Upper lobe of right lung (tissue), 1 donor: ENCODE data around the gene ZFP1. TPM values are rescaled to one million over a fixed set of nuclear protein-coding genes. Genes with fewer than 3 reads are reported as not detected.

Experiments
- ATAC-seq: fragments of 200-7000 bp; cut with Tn5 transposase; one replicate; pipeline ENCODE4 v1.9.1; 2020; ENCODE audit warnings: mild to moderate bottlenecking, moderate library complexity
- DNase-seq: peaks from one replicate; pipeline ENCODE4 v3.0.0-alpha.2; 2020
- H3K27ac ChIP-seq: fragments of 200-600 bp; one replicate; pipeline ENCODE4 v1.8.0; 2022
- H3K27me3 ChIP-seq: fragments of 200-600 bp; one replicate; pipeline ENCODE4 v1.8.0; 2022; ENCODE audit warnings: mild to moderate bottlenecking
- H3K36me3 ChIP-seq: fragments of 200-600 bp; one replicate; pipeline ENCODE4 v1.8.0; 2022
- H3K4me1 ChIP-seq: fragments of 200-600 bp; one replicate; pipeline ENCODE4 v1.8.0; 2022
- H3K4me3 ChIP-seq: fragments of 200-600 bp; one replicate; pipeline ENCODE4 v1.8.0; 2022; ENCODE audit warnings: mild to moderate bottlenecking
- H3K9me3 ChIP-seq: fragments of 200-600 bp; one replicate; pipeline ENCODE4 v1.8.0; 2022
- CTCF ChIP-seq: fragments of 200-600 bp; IDR thresholded peaks from one replicate; pipeline ENCODE4 v1.8.0; 2022; ENCODE audit warnings: antibody characterized with exemption
- intact Hi-C: fragments of 100-400 bp; cut with DNase I; formaldehyde crosslinking; loops from one replicate; pipeline ENCODE4 v1.11.0; 2022
- total RNA-seq: library from RNA; stranded (reverse); fragmentation: NEBNext Ultra II Directional; extraction: Animal tissue kit (Norgen Biotek cat#: 25700); gene quantifications from one replicate; pipeline ENCODE4 v1.2.1, GENCODE V29; 2021
- donor health status: DM: no; HTN: yes; CAD: no; lungs with severe emphysema.

ZFP1 gene
- total RNA-seq, 1 donor from 2014 or later, result 9.8 TPM

- TF ChIP-seq CTCF, result no peak
- no peak overlapping the region for H3K4me3 ChIP-seq
- intact Hi-C loops, result loop anchor here (5.0 kb wide), 1 partner anchor 115 kb away; the partner anchor contains the start of gene ZNRF1
- H3K27ac ChIP-seq, result peak overlapping the region; percentile 18
- peak; percentile 1 for ATAC-seq
- H3K9me3 ChIP-seq, result no peaks in the 10 kb centered on the region
- DNase-seq, result peak; percentile 68
- H3K4me1 ChIP-seq, result peaks cover 50% of the 10 kb centered on the region
- no peaks in the 10 kb centered on the region for H3K27me3 ChIP-seq
- no peaks in the 10 kb centered on the region for H3K36me3 ChIP-seq
Observed at GRCh38 chr16:75111961-75112733, 36.2 kb upstream of the ZFP1 start.

DNA sequence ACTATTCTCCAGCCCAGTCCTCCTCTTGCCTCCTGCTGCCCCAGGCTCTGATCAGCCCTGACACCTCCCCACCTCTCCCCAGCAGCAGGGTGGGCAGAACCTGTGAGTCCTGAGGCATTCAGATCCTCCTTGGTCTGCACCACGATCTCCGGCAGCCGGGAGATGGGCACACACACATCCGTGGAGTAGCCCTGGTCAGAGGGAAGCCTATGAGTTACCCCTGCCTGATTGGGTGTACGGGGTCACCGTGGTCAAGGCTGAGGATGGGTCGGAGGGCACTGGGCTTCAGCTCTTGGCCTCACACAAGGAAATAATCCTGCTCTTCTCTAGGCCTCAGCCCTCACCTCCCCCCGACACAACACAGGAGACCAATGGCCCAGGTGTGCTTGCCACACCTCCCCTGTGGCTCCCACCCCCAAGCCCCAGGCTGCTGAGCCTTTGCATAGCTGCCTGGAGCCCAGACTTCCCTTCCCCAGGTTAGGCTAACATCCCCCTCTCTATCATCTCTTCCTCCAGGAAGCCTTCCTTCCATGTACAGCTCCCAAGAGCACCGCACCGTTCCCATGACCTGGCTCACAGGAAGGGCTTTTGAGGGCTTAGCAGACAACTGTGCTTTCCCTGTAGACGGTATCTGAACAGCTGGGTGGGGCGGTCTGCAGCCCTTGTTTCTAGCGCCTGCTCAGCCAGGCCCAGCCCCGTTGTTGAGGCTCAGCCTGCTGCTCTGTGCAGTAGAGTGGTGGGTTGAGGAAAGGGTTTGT is 35.4 kb upstream of the ZFP1 start:
- Histone ChIP-seq H3K27me3 (no peaks in the 10 kb centered on the region), H3K9me3 (no peaks in the 10 kb centered on the region), H3K4me3 (no peak overlapping the region), H3K36me3 (no peaks in the 10 kb centered on the region), H3K4me1 (peaks cover 50% of the 10 kb centered on the region), H3K27ac (peak overlapping the region; percentile 18)
- TF ChIP-seq CTCF, result no peak
- DNase-seq (peak; percentile 57), ATAC-seq (no peak)
- intact Hi-C loops, result loop anchor here (5.0 kb wide), 1 partner anchor 116 kb away; the partner anchor contains the start of gene ZNRF1

DNA sequence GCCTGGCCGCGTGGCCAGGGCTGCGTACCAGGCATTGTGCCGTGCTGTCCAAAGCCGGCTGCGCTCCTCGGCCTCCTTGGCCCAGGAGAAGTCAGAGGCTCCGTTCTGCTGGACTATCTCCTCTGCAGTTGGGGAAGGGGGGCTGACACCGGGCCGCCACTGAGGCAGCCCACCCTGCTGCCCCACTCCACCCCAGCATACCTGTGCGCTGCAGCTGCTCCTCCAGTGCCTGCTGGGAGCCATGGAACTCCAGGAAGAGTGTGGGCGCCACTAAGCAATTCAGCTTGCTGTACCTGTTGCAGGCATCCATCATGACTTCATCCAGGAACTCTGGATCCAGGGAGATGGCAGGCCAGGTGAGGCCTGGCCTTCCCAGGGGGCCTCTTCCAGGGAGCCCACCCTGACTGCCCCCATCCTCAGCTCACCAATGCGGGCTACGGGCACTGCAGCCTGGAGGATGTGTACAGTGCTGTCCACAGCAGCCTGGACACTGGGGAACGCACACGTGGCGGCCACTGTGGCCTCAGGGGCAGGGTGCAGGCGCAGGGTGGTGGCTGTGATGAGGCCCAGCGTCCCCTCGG is 34.7 kb upstream of the ZFP1 start:
- H3K4me1 ChIP-seq, result peaks cover 47% of the 10 kb centered on the region
- no peak for ATAC-seq
- no peak overlapping the region for H3K27ac ChIP-seq
- no peaks in the 10 kb centered on the region for H3K27me3 ChIP-seq
- no peak for TF ChIP-seq CTCF
- no peaks in the 10 kb centered on the region for H3K9me3 ChIP-seq
- no peaks in the 10 kb centered on the region for H3K36me3 ChIP-seq
- DNase-seq, result peak; percentile 46
- intact Hi-C loops, result loop anchor here (5.0 kb wide), 1 partner anchor 116 kb away; the partner anchor contains the start of gene ZNRF1
- H3K4me3 ChIP-seq, result no peak overlapping the region

DNA sequence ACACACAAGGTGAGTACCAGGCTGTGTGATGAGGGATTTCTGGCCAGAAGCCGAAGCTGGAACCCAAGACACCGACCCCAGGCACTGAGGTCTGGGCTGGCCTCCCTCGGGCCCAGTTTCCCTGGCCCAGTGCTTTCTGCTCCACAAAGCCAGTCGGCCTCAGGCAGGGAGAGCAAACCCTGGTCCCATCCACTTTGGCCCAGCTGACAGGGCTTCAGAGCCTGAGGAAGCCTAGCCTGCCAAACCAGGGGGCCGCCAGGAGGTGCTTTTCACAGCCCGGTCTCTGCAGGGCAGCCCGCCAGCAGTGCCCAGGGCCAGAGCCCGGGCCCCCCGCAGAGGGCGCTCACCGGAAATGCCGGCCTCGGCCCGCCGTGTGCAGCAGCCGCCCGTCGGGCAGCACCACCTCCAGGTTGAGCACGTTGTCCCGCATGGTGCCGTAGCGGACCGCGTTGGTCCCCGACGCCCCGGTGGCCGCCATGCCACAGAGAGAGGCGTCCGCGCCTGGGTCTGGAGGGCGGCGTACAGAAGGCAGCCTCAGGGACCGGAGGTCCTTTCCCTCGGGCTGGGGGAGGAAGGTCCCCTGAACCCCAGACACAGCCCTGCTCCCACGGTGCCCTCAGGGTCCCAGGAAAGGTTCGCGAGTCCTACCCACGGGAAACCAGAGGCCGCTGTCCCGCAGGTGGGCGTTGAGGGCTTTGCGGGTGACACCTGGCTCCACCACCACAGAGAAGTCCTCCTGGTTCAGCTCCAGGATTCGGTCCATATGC is 34.0 kb upstream of the ZFP1 start:
- H3K27me3 ChIP-seq, result no peaks in the 10 kb centered on the region
- H3K4me3 ChIP-seq, result no peak overlapping the region
- DNase-seq (peak; percentile 62), ATAC-seq (no peak)
- no peaks in the 10 kb centered on the region for H3K9me3 ChIP-seq
- H3K4me1 ChIP-seq, result peaks cover 40% of the 10 kb centered on the region
- intact Hi-C loops, result loop anchor here (5.0 kb wide), 1 partner anchor 117 kb away; the partner anchor contains the start of gene ZNRF1
- H3K27ac ChIP-seq, result no peak overlapping the region
- TF ChIP-seq CTCF, result no peak
- no peaks in the 10 kb centered on the region for H3K36me3 ChIP-seq
